HEK293 (cell line): Measurements from ENCODE around the gene MTX1.

Experiments
- BCL11A ChIP-seq: fragments of 450-650 bp; formaldehyde crosslinking; IDR thresholded peaks from 2 replicates; pipeline ENCODE4 v1.5.1; 2016; ENCODE audit warnings: low read depth, missing biosample characterization, missing genetic modification characterization
- GLI4 ChIP-seq: fragments of 450-650 bp; formaldehyde crosslinking; IDR thresholded peaks from 2 replicates; pipeline ENCODE4 v1.5.1; 2016; ENCODE audit warnings: missing biosample characterization, missing genetic modification characterization
- MYNN ChIP-seq: fragments of 450-650 bp; formaldehyde crosslinking; IDR thresholded peaks from 2 replicates; pipeline ENCODE4 v1.5.1; 2016; ENCODE audit warnings: missing biosample characterization, missing genetic modification characterization, borderline replicate concordance
- REPIN1 ChIP-seq: fragments of 450-650 bp; formaldehyde crosslinking; IDR thresholded peaks from 2 replicates; pipeline ENCODE4 v1.5.1; 2017; ENCODE audit warnings: missing biosample characterization, missing genetic modification characterization, low read depth
- YY1 ChIP-seq: fragments of 450-650 bp; formaldehyde crosslinking; IDR thresholded peaks from 2 replicates; pipeline ENCODE4 v1.5.1; 2018; ENCODE audit warnings: missing biosample characterization, missing genetic modification characterization
- ZFP37 ChIP-seq: fragments of 450-650 bp; formaldehyde crosslinking; IDR thresholded peaks from 2 replicates; pipeline ENCODE4 v1.5.1; 2016; ENCODE audit warnings: missing biosample characterization, missing genetic modification characterization
- ZNF23 ChIP-seq: fragments of 450-650 bp; formaldehyde crosslinking; IDR thresholded peaks from 2 replicates; pipeline ENCODE4 v1.5.1; 2016; ENCODE audit warnings: missing biosample characterization, missing genetic modification characterization, borderline replicate concordance
- ZNF24 ChIP-seq: fragments of 450-650 bp; formaldehyde crosslinking; IDR thresholded peaks from 2 replicates; pipeline ENCODE4 v1.5.1; 2016; ENCODE audit warnings: missing biosample characterization, missing genetic modification characterization
- ZNF350 ChIP-seq: fragments of 450-650 bp; formaldehyde crosslinking; IDR thresholded peaks from 2 replicates; pipeline ENCODE4 v1.5.0; 2017; ENCODE audit warnings: missing biosample characterization, mild to moderate bottlenecking, missing genetic modification characterization
- ZNF670 ChIP-seq: fragments of 450-650 bp; formaldehyde crosslinking; IDR thresholded peaks from 2 replicates; pipeline ENCODE4 v1.5.1; 2016; ENCODE audit warnings: missing biosample characterization, missing genetic modification characterization, low read depth
- ZNF768 ChIP-seq: fragments of 450-650 bp; formaldehyde crosslinking; IDR thresholded peaks from 2 replicates; pipeline ENCODE4 v1.5.1; 2018; ENCODE audit warnings: missing biosample characterization, mild to moderate bottlenecking, missing genetic modification characterization
- TF ChIP-seq, protein P1 (sequence below): fragments of 450-650 bp; formaldehyde crosslinking; IDR thresholded peaks from 2 replicates; pipeline ENCODE4 v1.5.1; 2016; ENCODE audit warnings: missing biosample characterization, missing genetic modification characterization
- TF ChIP-seq, protein P2 (sequence below): fragments of 450-650 bp; formaldehyde crosslinking; IDR thresholded peaks from 2 replicates; pipeline ENCODE4 v1.5.1; 2016; ENCODE audit warnings: missing biosample characterization, missing genetic modification characterization
- TF ChIP-seq, protein P3 (sequence below): fragments of 450-650 bp; formaldehyde crosslinking; IDR thresholded peaks from 2 replicates; pipeline ENCODE4 v1.5.1; 2016; ENCODE audit warnings: missing biosample characterization, missing genetic modification characterization

DNA sequence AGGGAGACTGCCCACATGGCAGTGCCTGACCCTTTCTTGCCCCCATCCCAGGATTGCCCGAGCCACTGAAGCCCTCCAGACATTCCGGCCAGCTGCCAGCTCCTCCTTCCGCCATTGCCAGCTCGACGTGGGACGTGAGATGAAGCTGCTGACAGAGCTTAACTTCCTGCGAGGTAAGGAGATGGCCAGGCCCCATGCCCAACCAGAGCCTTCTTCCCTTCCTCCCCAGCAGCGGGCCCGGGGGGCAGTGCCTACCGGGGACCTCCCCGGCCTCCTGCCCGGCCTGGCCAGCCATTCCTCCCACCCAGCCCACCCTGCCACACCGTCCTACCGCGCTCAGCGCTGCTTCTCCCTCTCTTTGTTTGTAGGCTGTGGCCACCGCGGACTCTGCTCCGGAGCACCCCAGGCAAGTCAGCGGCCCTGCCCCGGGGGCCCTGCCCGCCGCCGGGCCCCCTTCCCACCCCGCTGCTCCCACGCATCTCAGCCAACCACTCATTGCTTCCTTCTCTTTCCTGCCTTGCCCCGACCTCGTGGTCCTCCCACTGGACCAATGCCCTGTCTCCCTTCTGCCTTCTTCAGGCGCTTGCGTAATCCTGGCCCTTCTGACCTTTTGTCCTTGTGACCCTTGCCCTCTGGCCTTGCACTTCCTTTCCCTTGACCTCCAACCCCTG lies 29.9 kb upstream of the MTX1 start:
- TF ChIP-seq, protein P1, sequence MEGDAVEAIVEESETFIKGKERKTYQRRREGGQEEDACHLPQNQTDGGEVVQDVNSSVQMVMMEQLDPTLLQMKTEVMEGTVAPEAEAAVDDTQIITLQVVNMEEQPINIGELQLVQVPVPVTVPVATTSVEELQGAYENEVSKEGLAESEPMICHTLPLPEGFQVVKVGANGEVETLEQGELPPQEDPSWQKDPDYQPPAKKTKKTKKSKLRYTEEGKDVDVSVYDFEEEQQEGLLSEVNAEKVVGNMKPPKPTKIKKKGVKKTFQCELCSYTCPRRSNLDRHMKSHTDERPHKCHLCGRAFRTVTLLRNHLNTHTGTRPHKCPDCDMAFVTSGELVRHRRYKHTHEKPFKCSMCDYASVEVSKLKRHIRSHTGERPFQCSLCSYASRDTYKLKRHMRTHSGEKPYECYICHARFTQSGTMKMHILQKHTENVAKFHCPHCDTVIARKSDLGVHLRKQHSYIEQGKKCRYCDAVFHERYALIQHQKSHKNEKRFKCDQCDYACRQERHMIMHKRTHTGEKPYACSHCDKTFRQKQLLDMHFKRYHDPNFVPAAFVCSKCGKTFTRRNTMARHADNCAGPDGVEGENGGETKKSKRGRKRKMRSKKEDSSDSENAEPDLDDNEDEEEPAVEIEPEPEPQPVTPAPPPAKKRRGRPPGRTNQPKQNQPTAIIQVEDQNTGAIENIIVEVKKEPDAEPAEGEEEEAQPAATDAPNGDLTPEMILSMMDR (tag by site-specific recombination): no peak
- TF ChIP-seq REPIN1 (no peak), GLI4 (tag by site-specific recombination) (no peak), ZNF23 (tag by site-specific recombination) (no peak), YY1 (tag by site-specific recombination) (no peak), ZNF768 (tag by site-specific recombination) (no peak), ZNF24 (no peak), MYNN (tag by site-specific recombination) (no peak), BCL11A (tag by site-specific recombination) (peak; percentile 91), ZNF350 (tag by site-specific recombination) (no peak), ZFP37 (tag by site-specific recombination) (no peak), ZNF670 (tag by site-specific recombination) (no peak)
- TF ChIP-seq, protein P2, sequence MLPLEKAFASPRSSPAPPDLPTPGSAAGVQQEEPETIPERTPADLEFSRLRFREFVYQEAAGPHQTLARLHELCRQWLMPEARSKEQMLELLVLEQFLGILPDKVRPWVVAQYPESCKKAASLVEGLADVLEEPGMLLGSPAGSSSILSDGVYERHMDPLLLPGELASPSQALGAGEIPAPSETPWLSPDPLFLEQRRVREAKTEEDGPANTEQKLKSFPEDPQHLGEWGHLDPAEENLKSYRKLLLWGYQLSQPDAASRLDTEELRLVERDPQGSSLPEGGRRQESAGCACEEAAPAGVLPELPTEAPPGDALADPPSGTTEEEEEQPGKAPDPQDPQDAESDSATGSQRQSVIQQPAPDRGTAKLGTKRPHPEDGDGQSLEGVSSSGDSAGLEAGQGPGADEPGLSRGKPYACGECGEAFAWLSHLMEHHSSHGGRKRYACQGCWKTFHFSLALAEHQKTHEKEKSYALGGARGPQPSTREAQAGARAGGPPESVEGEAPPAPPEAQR (tag by site-specific recombination): no peak
- TF ChIP-seq, protein P3, sequence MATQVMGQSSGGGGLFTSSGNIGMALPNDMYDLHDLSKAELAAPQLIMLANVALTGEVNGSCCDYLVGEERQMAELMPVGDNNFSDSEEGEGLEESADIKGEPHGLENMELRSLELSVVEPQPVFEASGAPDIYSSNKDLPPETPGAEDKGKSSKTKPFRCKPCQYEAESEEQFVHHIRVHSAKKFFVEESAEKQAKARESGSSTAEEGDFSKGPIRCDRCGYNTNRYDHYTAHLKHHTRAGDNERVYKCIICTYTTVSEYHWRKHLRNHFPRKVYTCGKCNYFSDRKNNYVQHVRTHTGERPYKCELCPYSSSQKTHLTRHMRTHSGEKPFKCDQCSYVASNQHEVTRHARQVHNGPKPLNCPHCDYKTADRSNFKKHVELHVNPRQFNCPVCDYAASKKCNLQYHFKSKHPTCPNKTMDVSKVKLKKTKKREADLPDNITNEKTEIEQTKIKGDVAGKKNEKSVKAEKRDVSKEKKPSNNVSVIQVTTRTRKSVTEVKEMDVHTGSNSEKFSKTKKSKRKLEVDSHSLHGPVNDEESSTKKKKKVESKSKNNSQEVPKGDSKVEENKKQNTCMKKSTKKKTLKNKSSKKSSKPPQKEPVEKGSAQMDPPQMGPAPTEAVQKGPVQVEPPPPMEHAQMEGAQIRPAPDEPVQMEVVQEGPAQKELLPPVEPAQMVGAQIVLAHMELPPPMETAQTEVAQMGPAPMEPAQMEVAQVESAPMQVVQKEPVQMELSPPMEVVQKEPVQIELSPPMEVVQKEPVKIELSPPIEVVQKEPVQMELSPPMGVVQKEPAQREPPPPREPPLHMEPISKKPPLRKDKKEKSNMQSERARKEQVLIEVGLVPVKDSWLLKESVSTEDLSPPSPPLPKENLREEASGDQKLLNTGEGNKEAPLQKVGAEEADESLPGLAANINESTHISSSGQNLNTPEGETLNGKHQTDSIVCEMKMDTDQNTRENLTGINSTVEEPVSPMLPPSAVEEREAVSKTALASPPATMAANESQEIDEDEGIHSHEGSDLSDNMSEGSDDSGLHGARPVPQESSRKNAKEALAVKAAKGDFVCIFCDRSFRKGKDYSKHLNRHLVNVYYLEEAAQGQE (tag by site-specific recombination): no peak
